Transverse colon (tissue), 4 donors: ENCODE data around the gene RAB3IL1.
"Not testable (repeated sequence)": the region's sequence is repeated elsewhere in the genome, so short reads cannot be mapped to it uniquely, and the experiment has no call there.

ENCODE experiments used
- CTCF ChIP-seq, 5 experiments: fragments of 200-600 bp in 3 of 5; fragments of 450-650 bp in 2 of 5; sonication (generic) in 3 of 5; IDR thresholded peaks; 1 replicate in 2 of 5; 2 replicates in 3 of 5; pipeline ENCODE4 v1.5.1; 2016 to 2017; ENCODE audit warnings: antibody characterized with exemption in 5 of 5, inconsistent platforms in 3 of 5, mild to moderate bottlenecking in 2 of 5, moderate library complexity in 1 of 5
- EP300 ChIP-seq: sonication (generic); formaldehyde crosslinking; IDR thresholded peaks from one replicate; pipeline ENCODE4 v1.6.1; 2017; ENCODE audit warnings: antibody characterized with exemption, low read depth
- POLR2A ChIP-seq: fragments of 450-650 bp; IDR thresholded peaks from one replicate; pipeline ENCODE4 v1.6.1; 2016; ENCODE audit warnings: antibody characterized with exemption, mild to moderate bottlenecking, moderate library complexity
- POLR2AphosphoS5 ChIP-seq, 3 donors: sonication (generic); formaldehyde crosslinking; IDR thresholded peaks; one replicate each; pipeline ENCODE4 v1.6.1; 2016; ENCODE audit warnings: antibody characterized with exemption in 3 of 3

- not testable (repeated sequence) for TF ChIP-seq CTCF (IDR thresholded peaks at IDR 0.05); POLR2A; EP300
- peak in 1 of 3 donors; percentile 70 for TF ChIP-seq POLR2AphosphoS5 (IDR thresholded peaks at IDR 0.05)
These were observed 47.4 kb upstream of the RAB3IL1 start for GRCh38 chr11:61964666-61965271.
